ENCODE data around the gene DAB2IP.

DAB2IP gene

GRCh38 chr9:121748727-121749423, 97.4 kb downstream of the DAB2IP start:
- DNase-seq = no peak

GRCh38 chr9:121749614-121750013, 98.2 kb downstream of the DAB2IP start:
- no peak for DNase-seq

- no peak for DNase-seq
Measured at GRCh38 chr9:121750259-121750714, 98.9 kb downstream of the DAB2IP start.

- no peak for DNase-seq
Measured at GRCh38 chr9:121750715-121751623, 99.5 kb downstream of the DAB2IP start.

GRCh38 chr9:121751686-121752445, 100.4 kb downstream of the DAB2IP start:
- no peak for DNase-seq

- no peak for DNase-seq
Measured at GRCh38 chr9:121752929-121753328, 101.5 kb downstream of the DAB2IP start.

- no peak for DNase-seq
Measured at GRCh38 chr9:121753802-121754654, 102.6 kb downstream of the DAB2IP start.

- DNase-seq = no peak
Measured at GRCh38 chr9:121754655-121755436, 103.4 kb downstream of the DAB2IP start.

- DNase-seq = no peak
Measured at GRCh38 chr9:121755581-121755980, 104.1 kb downstream of the DAB2IP start.

GRCh38 chr9:121756474-121757280, 105.2 kb downstream of the DAB2IP start:
- no peak for DNase-seq

- no peak for DNase-seq
Measured at GRCh38 chr9:121757281-121757585, 105.8 kb downstream of the DAB2IP start.

- DNase-seq = no peak
Measured at GRCh38 chr9:121758693-121759092, 107.3 kb downstream of the DAB2IP start.

- no peak for DNase-seq
Measured at GRCh38 chr9:121759996-121760395, 108.6 kb downstream of the DAB2IP start.

GRCh38 chr9:121760571-121760970, 109.1 kb downstream of the DAB2IP start:
- no peak for DNase-seq

GRCh38 chr9:121763131-121763530, 111.7 kb downstream of the DAB2IP start:
- DNase-seq = no peak

- DNase-seq = no peak
Measured at GRCh38 chr9:121763561-121764370, 112.3 kb downstream of the DAB2IP start.

GRCh38 chr9:121764371-121764730, 112.9 kb downstream of the DAB2IP start:
- no peak for DNase-seq

GRCh38 chr9:121765021-121765950, 113.9 kb downstream of the DAB2IP start:
- no peak for DNase-seq
